Keratinocyte (primary cell): Measurements from ENCODE around the gene RHOB. TPM values are rescaled to one million over a fixed set of nuclear protein-coding genes. Genes with fewer than 3 reads are reported as not detected.

Experiments
- DNase-seq: peaks from one replicate; pipeline ENCODE4 v3.0.0-alpha.2; 2011; ENCODE audit warnings: low read depth, missing footprints, low spot score
- FAIRE-seq: peaks from 2 replicates; lab custom pipeline; 2011; peaks lifted over from hg19 to GRCh38; lab: Jason Lieb, UNC
- H2AFZ ChIP-seq: 2 replicates; pipeline ENCODE4 v1.6.0; 2012; ENCODE audit warnings: low read length, control low read depth, inconsistent platforms; ENCODE audit not compliant: control insufficient read depth
- H3K27ac ChIP-seq: 2 replicates; pipeline ENCODE4 v1.5.1; 2011; ENCODE audit warnings: low read length; ENCODE audit not compliant: control insufficient read depth, insufficient read depth
- H3K27me3 ChIP-seq: 3 replicates; pipeline ENCODE4 v1.6.0; 2011; ENCODE audit warnings: low read length; ENCODE audit not compliant: control insufficient read depth, insufficient read depth; ENCODE audit errors: extremely low read depth
- H3K36me3 ChIP-seq, 2 experiments: 2 replicates in 1 of 2; 3 replicates in 1 of 2; pipeline ENCODE4 v1.5.1; 2011; ENCODE audit warnings: low read length in 2 of 2, mild to moderate bottlenecking in 1 of 2; ENCODE audit not compliant: control insufficient read depth in 2 of 2, insufficient read depth in 2 of 2; ENCODE audit errors: extremely low read depth in 1 of 2
- H3K4me1 ChIP-seq: 3 replicates; pipeline ENCODE4 v1.5.1; 2011; ENCODE audit warnings: low read length; ENCODE audit not compliant: control insufficient read depth, insufficient read depth; ENCODE audit errors: extremely low read depth
- H3K4me2 ChIP-seq: 3 replicates; pipeline ENCODE4 v1.6.0; 2011; ENCODE audit warnings: low read depth, low read length; ENCODE audit not compliant: control insufficient read depth, insufficient read depth; ENCODE audit errors: extremely low read depth
- H3K4me3 ChIP-seq, 3 experiments: fragments of 200-600 bp in 1 of 3; sonication (generic) in 1 of 3; 2 replicates in 2 of 3; 3 replicates in 1 of 3; pipeline ENCODE4 v1.5.1; 2011 to 2016; ENCODE audit warnings: low read length in 3 of 3, mild to moderate bottlenecking in 3 of 3, control low read depth in 2 of 3, inconsistent platforms in 1 of 3, low read depth in 1 of 3, mixed read lengths in 1 of 3, mixed run types in 1 of 3, moderate library complexity in 1 of 3; ENCODE audit not compliant: control insufficient read depth in 2 of 3, insufficient read depth in 2 of 3; ENCODE audit errors: extremely low read depth in 1 of 3
- H3K79me2 ChIP-seq: 2 replicates; pipeline ENCODE4 v1.6.0; 2012; ENCODE audit warnings: low read length; ENCODE audit not compliant: control insufficient read depth, insufficient read depth
- H3K9ac ChIP-seq: 3 replicates; pipeline ENCODE4 v1.6.0; 2011; ENCODE audit warnings: low read length; ENCODE audit not compliant: control insufficient read depth, insufficient read depth; ENCODE audit errors: extremely low read depth
- H3K9me1 ChIP-seq: 3 replicates; pipeline ENCODE4 v1.6.0; 2011; ENCODE audit warnings: low read length; ENCODE audit not compliant: control insufficient read depth, insufficient read depth; ENCODE audit errors: extremely low read depth
- H3K9me3 ChIP-seq: 2 replicates; pipeline ENCODE4 v1.5.1; 2012; ENCODE audit warnings: low read depth, low read length; ENCODE audit not compliant: control insufficient read depth
- H4K20me1 ChIP-seq: 3 replicates; pipeline ENCODE4 v1.6.0; 2011; ENCODE audit warnings: low read length; ENCODE audit not compliant: control insufficient read depth, insufficient read depth; ENCODE audit errors: extremely low read depth
- EZH2 ChIP-seq: IDR thresholded peaks from one replicate; pipeline ENCODE4 v1.6.1; 2012; ENCODE audit warnings: inconsistent platforms, mild to moderate bottlenecking, low read length, moderate library complexity
- dilution Hi-C: fragments of 300-500 bp; cut with MboI; formaldehyde crosslinking; loops from one replicate; pipeline ENCODE4 v1.7.0; 2020; ENCODE audit warnings: low sequenced_read_pairs; ENCODE audit not compliant: extremely low pct_ligation_motif_present
- polyA plus RNA-seq, 5 experiments: library from polyadenylated mRNA; depleted of rRNA in 3 of 5; stranded (reverse) in 3 of 5; stranded (forward) in 1 of 5; unstranded in 1 of 5; fragments of >200 nt; gene quantifications; 1 replicate in 1 of 5; 2 replicates in 3 of 5; 3 replicates in 1 of 5; pipeline versions ENCODE4 v1.2.1 to v1.2.3, GENCODE V29; 2011 to 2012; ENCODE audit warnings: missing spikeins in 2 of 5, low read depth in 1 of 5, low replicate concordance in 1 of 5
- TF ChIP-seq, protein P1 (sequence below), 3 experiments: IDR thresholded peaks in 1 of 3; conservative IDR thresholded peaks in 1 of 3; optimal IDR thresholded peaks in 1 of 3; 2 replicates in 2 of 3; 3 replicates in 1 of 3; pipeline versions ENCODE3 to v1.5.1; 2011; ENCODE audit warnings: low read length in 3 of 3, mild to moderate bottlenecking in 3 of 3, moderate library complexity in 2 of 3, control low read depth in 1 of 3, inconsistent platforms in 1 of 3; ENCODE audit not compliant: insufficient read depth in 2 of 3; ENCODE audit errors: extremely low read depth in 1 of 3

Gene RHOB
- polyA plus RNA-seq, 1 donor (not counting 4 experiments of a cell fraction or from before 2014, with no cell fraction given) = 23.6 TPM

DNA sequence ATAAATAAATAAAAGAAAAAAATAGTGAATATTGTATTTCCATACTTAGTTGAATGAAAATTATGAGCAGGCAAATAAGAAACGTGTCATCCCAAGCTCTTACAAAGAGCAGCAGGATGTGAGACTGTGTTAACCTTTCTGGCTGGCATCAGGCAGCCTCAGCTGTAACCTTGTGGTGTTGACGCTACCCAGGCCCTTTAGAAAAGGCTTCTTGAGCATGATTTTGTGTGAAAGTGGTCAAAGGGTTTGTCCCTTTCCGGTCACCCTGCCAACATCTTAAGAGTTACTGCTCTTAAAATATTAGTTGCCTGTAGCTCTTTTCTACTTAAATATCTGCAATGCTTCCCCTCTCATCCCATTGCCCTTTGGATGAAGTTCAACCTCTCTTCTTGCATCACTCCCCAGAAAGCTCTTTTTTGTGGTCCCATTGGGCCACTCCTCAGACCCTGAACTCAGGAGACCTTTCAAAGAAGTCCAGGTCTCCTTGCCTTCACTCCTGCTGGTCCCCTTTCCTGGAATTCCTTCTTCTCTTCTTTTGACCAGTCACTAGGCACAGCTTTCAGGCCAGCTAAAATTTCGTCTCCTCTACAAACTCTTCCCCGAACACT is 35.0 kb downstream of the RHOB start:
- Histone ChIP-seq H3K27me3 (no peaks in the 10 kb centered on the region), H3K9me3 (no peaks in the 10 kb centered on the region), H3K36me3 (no peaks in the 10 kb centered on the region), H3K4me2 (no peak overlapping the region), H3K9ac (no peak overlapping the region), H3K4me3 (no peak overlapping the region), H3K79me2 (no peaks in the 10 kb centered on the region), H3K4me1 (no peaks in the 10 kb centered on the region), H3K27ac (no peak overlapping the region), H4K20me1 (no peaks in the 10 kb centered on the region), H3K9me1 (no peaks in the 10 kb centered on the region), H2AFZ (no peak overlapping the region)
- dilution Hi-C loops = no loop called here
- FAIRE-seq = no peak
- no peak for DNase-seq
- TF ChIP-seq EZH2 = no peak
- TF ChIP-seq, protein P1, sequence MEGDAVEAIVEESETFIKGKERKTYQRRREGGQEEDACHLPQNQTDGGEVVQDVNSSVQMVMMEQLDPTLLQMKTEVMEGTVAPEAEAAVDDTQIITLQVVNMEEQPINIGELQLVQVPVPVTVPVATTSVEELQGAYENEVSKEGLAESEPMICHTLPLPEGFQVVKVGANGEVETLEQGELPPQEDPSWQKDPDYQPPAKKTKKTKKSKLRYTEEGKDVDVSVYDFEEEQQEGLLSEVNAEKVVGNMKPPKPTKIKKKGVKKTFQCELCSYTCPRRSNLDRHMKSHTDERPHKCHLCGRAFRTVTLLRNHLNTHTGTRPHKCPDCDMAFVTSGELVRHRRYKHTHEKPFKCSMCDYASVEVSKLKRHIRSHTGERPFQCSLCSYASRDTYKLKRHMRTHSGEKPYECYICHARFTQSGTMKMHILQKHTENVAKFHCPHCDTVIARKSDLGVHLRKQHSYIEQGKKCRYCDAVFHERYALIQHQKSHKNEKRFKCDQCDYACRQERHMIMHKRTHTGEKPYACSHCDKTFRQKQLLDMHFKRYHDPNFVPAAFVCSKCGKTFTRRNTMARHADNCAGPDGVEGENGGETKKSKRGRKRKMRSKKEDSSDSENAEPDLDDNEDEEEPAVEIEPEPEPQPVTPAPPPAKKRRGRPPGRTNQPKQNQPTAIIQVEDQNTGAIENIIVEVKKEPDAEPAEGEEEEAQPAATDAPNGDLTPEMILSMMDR (optimal IDR thresholded peaks at IDR 0.05 in 1 of 3, IDR thresholded peaks at IDR 0.05 in 1 of 3, conservative IDR thresholded peaks at IDR 0.05 in 1 of 3; ENCODE audit: extremely low read depth in 1 of 3, insufficient read depth in 2 of 3, low read length in 3 of 3) = no peak

DNA sequence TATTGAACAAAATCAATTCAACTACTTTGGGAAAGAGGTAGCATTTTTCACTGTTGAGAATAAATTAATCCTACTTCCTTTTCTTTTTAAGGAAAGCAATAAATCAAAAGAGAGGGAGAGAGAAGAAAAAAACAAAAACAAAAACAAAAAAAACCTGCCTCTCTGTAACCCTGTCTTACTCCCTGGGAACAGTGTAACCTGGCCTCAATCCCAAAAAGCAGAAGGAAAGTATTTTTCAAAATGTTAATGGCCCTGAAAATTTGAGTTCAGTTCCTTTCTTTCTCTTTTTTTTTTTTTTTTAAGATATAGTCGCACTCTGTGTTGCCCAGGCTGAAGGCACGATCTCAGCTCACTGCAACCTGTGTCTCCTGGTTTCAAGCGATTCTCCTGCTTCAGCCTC is 35.9 kb downstream of the RHOB start:
- FAIRE-seq (no peak), DNase-seq (no peak)
- TF ChIP-seq, protein P1 (optimal IDR thresholded peaks at IDR 0.05 in 1 of 3, IDR thresholded peaks at IDR 0.05 in 1 of 3, conservative IDR thresholded peaks at IDR 0.05 in 1 of 3; ENCODE audit: extremely low read depth in 1 of 3, insufficient read depth in 2 of 3, low read length in 3 of 3) = no peak
- TF ChIP-seq EZH2 = no peak
- Histone ChIP-seq H3K9me1 (no peaks in the 10 kb centered on the region), H3K4me1 (peaks cover under 1% of the 10 kb centered on the region), H3K27ac (no peak overlapping the region), H3K79me2 (no peaks in the 10 kb centered on the region), H2AFZ (no peak overlapping the region), H3K27me3 (no peaks in the 10 kb centered on the region), H3K36me3 (no peaks in the 10 kb centered on the region), H3K9ac (no peak overlapping the region), H3K4me2 (no peak overlapping the region), H3K4me3 (no peak overlapping the region), H4K20me1 (no peaks in the 10 kb centered on the region), H3K9me3 (no peaks in the 10 kb centered on the region)
- dilution Hi-C loops = no loop called here
